ENCODE measurements around the gene MED15.
"Not testable (repeated sequence)": the region's sequence is repeated elsewhere in the genome, so short reads cannot be mapped to it uniquely, and the experiment has no call there.

MED15 gene

DNA sequence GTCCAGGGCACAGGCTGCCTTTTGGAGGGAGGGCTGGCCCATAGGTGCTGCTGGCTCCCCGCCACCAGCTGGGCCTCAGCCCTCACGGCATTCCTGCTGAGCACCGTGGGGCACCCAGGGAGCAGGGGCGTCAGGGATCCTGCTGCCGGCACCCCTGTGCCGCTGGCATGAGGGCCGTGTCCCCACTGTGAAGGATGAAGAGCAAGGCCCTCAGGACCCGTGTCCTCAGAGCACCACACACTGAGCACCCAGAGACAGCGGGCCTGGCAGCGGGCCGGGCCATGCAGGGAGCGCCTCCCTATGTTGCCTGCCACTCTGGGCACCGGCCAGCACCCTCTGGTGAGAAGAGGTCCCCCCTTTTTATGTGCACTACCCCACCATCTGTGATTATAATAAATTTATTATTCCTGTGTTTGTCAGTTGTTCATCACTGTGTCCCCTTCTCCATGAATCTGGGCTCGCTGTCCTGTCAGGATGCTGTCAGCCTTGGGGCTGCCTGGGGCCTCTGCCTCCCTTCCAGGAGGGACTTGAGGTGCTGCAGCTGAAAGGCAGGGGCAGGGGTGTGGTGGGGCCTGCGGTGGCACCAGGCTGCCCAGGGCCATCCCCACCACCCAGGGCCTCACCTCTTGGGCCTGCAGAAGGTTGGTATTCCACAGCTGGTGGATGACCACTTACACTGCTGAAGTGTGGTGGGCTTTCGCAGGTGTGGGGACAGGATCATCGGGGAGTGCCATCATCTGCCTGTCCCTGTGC is 80.0 kb downstream of the MED15 start:
- no peak for DNase-seq

DNA sequence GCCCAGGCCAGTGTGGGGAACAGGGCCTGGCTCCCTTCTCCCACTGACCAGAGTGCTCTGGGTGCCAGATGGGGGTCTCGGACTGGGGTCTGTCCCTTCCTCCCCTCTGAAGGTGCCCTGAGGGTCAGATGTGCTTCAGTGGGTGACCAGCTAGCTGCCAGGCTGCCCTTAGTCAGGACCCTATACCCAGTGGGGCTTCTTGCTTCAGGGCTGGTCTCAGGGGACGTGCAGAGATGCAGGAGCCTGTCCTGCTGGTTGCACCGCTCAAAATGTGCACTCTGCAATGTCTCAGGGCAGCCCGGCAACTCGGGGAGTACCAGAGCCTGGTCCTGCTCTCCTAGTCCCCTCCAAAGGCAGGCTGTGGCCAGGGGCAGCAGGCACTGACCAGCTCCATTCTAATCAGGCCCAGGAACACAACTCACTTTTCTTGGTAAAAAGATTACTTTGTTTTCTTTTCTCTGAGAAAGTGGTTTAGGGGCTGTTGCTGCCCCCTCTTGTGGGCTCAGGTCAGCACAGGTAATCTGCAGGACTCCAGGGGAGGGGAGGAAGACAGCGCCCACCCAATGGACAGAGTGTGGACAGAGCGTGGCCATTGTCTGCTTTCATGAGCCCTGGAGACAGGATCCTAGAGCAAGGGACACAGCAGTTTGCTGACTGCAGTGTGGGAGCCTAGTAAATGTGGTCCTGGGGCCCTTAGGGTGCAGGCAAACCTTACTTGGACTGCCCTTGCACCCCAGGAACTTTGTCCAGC is 80.9 kb downstream of the MED15 start:
- DNase-seq, result no peak

DNA sequence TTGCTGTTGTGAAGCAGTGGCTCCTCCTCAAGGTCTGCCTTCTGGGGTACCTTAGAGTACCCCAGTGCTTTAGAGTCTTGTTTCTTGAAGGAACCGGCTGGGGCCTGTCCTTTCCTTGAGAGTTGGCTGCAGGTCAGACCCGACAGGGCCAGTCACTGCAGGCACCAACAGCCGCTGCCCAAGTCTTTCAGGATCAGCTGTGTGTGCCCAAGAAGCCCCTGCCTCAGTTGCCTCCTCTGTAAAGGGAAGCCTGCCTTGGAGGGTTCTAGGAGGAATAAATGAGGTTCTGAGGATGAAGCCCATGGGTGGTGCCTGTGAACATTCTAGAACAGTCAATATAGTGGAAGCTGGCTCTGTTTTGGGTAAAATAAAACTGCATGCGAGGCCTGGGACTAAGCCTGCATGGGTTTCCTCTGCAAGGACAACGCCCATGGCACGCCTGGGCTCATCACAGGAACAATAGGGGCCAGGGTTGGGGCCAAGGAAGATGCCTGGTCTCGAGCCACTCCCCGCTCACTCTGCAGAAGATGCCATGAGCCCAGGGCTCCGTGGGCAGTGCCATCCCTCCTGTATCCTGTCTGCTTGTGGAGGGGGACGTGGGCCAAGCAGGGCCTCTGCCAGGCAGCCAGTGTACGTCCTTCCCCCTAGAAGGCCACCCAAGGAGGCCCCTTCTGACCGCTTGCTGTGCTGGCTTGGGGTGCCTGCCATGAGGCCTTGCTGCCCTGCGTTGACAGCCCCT is 81.6 kb downstream of the MED15 start:
- DNase-seq, result no peak

DNA sequence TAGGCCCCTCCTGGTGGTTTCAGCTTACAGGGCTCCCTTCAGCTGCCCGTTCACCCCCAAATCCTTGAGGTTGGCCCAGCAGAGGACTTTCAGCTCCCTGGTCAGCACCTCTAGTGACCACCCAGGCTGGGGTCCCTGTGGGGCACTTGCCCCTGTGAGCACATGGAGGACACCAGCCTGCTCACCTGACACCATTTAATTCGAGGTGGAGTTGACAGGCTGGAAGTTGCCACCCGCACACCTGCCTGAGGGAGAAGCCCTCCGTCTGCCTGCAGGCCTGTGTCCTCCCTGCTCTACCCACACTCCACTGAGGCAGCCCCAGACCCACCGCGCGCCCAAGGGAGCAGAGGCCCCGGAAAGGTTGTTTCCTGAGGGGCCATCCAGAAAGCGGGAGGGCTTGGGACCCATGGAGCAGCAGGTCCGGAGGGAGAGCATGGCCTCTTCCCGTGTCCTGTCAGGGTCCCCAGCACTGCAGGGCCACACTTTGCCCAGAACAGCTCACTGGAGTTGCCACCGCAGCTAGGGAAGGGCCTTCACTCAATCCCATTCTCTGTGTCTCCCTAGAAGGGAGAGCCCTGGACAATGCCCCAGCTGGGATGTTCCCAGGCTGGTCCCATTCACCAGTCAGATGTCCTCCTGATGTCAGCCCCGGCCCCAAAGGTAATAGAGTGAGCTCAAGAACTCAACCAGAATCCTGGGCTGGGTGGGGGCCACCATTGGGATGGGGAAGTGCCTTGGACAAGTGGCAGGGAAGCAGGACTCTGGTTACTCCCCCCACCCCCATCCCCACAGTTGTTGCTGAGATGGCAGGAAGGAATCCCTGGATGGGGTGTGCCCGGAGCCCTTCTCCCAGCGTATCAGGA is 82.4 kb downstream of the MED15 start:
- no peak for DNase-seq

DNA sequence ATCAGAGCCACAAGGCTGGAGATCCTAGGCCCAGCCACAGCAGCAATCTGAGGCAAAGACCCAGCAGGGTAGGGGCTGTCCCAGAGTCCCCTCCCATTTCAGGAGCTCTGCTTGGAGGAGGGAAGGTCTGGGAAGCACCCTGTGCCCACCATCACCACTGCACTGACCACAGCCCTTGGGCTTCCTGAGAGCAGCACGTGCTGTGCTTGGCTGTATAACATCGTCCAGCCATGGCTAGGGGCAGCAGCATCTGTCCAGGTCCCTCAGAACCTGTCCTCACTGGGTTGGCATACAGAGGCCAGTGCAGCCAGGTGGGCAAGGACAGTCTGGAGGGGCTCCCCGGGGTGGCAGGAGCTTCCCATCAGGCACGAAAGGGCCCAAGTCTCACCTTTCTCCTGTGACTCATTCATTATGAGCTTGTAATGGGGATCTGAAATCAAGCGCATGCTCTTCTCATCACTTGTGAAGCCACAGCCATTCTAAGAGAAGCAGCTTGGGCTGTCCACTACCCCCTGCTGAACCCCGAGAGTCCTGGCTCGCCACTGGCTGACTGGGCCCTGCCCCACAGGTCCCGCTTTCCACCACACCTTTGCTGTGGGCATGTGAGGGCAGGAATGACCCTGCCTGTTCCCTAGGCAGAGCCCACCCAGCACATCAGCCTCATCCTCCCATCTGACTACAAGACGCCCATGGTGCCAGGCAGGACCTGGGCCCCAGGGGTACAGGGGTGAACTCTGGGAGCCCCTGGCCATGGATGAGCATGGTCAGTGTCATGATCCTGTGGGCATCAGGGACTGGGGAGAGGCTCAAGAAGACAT is 83.3 kb downstream of the MED15 start:
- no peak for DNase-seq

DNA sequence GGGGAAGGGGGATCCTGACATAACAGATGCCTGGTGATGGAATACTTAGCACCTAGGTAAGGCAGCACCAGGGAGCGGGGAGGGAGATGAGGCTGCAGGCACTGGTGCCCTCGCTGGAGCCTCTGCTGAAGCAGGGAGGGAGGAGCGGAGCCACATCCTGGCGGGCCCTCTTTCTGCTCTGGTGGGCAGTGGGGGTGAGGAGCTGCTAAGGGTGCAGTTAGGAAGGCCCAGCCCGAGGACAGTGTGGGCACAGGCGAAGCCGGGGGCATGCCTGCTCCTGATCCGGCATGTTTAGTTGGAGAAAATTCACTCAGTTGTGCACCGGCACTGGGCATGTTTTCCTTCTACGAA is 83.9 kb downstream of the MED15 start:
- DNase-seq, result no peak

DNA sequence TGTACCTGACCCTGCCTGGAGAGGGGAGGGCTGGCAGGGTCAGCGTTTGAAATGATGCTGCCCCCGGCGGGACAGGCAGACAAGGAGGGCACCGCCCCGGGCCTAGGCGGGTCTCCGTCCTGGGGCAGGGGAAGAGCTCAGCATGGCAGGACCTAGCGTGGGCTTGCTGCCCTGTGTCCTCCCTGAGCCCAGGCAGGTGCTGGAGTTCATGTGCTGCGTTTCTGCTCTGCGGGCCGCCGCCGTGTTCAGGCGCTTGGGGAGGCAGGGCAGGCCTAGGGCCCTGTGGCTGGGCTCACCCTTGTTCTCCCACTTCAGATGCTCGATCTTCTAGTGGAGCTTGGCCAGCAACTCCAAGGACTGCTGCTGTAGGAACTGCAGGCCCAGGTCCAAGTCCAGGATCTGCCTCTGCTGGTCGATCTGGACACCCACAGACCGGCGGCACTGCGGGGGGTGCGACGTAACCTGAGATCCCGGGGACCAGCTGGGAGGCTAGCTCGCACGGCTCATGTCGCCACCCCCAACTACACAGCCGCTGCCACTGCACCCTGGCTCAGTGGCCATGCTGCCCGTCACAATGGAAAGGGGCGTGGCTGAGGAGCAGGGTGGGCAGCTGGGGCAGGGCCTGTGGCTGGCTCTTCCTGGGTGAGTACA is 84.4 kb downstream of the MED15 start:
- no peak for DNase-seq

DNA sequence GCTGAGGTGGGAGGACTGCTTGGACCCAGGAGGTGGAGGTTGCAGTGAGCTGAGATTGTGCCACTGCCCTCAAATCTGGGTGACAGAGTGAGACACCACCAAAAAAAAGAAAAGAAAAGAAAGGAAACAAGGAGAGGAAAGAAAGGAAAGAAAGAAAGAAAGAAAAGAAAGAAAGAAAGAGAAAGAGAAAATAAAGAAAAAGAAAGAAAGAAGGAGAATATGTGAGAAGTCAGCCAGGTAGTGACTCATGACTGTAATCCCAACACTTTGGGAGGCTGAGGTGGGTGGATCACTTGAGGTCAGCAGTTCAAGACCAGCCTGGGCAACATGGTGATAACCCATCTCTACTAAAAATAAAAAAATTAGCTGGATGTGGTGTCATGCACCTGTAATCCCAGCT is 86.6 kb downstream of the MED15 start:
- not testable (repeated sequence) for DNase-seq

DNA sequence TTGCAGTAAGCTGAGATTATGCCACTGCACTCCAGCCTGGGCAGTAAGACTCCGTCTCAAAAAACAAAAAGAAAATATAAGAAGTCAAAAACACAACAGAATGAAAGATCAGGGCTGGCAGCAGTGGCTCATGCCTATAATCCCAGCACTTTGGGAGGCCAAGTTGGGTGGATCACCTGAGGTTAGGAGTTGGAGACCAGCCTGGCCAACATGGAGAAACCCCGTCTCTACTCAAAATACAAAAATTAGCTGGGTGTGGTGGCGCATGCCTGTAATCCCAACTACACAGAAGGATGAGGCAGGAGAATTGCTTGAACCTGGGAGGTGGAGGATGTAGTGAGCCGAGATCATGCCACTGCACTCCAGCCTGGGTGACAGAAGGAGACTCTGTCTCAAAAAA is 87.1 kb downstream of the MED15 start:
- DNase-seq, result not testable (repeated sequence)

DNA sequence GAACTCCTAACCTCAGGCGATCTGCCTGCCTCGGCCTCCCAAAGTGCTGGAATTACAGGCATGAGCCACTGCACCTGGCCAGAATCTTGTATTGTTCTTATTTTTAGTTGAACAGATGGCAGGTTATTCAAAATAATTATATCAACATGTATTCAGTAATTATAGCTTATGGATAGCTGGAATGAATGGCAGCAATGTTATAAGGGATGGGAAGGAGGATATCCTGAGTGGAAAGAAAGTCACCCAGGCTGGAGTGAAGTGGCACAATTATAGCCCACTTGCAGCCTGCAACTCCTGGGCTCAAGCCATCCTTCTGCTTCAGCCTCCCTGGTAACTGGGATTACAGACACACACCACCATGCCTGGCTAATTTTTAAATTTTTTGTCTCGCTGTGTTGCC is 88.1 kb downstream of the MED15 start:
- no peak for DNase-seq

DNA sequence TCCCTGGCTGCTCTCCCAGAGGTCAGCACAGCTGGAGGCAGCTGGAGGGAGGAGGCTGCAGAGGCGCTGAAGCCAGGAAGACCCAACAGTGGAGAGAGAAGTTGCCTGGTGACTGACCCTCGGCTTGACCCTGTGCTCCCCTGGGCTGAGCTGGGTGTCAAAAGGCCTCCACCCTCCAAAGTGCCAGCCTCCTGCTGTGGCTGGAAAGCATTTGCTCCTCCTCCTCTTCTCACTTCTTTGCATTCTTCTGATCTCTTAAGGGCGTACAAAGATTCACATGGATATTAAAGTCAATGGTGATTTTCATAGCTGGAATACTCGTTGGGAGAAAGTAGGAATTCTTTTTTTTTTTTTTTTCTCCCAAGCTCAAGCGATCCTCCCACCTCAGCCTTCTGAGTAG is 91.7 kb downstream of the MED15 start:
- no peak for DNase-seq

DNA sequence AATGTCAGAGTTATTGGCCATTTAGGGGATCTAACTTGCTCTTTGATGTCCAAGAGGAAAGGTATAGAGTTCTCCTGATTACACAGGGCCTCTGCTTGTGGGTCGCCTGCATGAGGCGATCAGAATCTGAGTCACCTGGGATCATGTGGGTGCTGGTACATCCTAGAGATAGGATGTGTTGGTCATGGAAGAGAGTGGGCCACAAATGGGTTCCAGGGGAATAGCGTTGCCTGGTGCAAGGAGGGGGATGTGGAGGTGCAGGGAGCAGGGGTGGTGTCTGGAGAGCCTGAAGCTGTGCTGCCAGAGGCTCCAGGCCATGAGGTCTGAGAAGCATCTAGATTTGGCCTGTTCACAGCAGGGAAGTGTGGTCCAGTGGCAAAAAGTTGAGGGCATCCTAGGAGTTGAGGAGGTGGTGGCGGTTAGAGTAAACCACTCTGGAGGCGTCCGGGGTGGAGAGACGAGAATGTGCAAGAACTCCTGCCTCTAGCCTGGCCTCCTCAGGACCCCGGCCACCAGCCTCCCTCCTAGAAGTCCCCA is 92.8 kb downstream of the MED15 start:
- DNase-seq, result no peak

DNA sequence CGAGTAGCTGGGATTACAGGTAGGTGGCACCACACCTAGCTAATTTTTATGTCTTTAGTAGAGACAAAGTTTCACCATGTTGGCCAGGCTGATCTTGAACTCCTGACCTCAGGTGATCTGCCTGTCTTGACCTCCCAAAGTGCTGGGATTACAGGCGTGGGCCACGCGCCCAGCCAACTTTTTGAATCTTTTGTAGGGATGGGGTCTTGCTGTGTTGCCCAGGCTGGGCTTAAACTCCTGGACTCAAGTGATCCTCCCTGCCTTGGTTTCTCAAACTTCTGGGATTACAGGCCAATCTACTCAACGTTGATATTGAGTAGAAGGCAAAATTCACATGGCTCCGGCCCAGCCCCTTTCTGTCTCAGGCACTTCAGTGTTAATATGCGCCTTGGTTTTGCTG is 93.9 kb downstream of the MED15 start:
- DNase-seq, result no peak

DNA sequence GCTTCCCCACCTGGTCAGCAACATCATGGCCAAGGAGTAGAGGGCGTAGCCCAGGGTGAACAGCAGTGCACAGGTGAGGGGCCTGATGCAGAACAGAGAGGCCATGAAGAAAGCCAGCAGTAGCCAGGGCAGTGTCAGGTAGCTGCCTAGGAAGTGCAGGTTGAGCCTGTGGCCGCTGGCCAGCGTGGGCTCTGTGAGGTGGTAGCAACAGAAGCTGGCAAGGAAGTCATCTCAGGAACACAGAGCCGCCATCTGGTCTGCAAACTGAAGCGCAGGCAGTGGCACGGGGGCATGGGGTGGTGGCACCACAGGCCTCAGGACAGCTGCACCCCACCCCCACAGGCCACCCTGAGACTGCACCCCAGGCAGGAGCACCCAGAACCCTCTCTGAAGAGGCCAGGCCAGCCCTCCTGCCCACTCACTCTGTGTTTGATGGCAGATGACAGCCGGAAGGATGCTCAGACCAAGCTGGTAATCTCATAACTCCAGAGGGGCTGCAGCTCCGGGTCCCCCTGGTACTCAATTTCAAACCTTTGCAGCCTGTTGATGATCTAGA is 95.3 kb downstream of the MED15 start:
- no peak for DNase-seq

DNA sequence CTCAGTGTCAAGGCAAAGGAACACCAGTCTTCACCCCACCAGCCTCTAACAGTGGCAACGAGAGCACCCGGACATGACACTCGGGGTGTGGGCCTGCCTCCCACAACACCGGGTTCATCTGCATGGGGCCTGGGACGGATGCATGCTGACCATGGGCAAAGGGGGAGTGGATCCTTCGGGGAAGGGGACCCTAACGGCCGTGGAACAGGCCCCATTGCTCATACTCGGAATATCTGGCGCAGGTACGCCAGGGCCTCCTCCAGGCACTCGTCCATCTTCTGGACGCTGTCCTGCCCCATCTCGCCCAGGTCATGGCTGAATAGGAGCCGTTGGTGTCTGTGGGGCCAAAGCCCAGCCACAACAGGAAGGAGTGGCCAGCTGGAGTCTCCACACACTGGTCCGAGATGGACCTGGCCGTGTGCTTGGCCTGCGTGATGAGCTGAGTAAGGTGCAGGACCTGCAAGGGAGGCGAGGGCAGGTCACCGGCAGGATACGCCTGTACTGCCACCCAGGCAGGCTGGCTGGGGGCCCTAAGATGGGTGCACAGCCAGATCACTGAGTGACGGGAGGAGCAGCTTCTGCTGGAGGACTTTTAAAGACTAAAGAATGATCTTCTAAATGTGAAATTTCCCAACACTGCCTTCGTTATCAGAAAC is 96.8 kb downstream of the MED15 start:
- no peak for DNase-seq

DNA sequence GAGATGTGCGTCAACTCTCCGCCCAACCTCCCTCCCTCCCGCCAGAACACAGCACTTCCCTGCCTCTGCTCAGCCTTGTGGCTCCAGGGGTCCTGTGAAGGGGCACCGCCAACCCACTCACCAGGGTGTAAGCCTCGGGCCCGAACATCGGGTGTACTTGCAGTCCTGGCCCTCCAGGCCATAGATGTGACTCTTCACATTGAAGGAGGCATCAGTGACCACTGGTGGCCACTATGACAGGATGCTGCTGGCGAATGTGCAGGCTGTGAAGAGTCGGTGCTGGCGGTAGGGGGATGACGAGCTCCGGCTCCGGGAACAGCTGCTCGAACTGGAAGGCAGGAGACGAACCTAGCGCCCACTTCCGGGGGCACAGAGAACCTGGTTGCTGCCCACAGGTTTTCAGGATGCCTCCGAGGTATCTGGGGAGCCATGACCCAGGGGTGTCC is 97.4 kb downstream of the MED15 start:
- DNase-seq, result no peak

DNA sequence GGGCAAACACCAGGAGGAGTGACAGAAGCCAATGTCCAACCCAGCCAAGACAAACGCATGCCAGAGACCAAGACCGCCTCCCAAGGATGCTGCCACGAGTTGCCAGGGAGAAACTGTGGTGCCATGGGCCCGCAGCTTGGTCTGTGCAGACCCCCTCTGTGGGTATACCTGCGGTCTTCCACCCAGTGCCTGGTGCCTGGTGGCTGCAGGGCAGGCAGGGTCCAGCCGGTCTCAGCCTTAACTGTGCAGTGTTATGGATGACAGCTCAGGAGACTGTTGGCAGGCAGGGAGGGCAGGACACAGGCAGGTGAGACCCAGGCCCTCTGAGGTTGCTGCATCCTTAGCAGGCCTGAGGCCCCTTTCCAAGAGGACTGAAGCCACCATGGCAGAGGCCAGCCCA is 97.9 kb downstream of the MED15 start:
- DNase-seq, result no peak

DNA sequence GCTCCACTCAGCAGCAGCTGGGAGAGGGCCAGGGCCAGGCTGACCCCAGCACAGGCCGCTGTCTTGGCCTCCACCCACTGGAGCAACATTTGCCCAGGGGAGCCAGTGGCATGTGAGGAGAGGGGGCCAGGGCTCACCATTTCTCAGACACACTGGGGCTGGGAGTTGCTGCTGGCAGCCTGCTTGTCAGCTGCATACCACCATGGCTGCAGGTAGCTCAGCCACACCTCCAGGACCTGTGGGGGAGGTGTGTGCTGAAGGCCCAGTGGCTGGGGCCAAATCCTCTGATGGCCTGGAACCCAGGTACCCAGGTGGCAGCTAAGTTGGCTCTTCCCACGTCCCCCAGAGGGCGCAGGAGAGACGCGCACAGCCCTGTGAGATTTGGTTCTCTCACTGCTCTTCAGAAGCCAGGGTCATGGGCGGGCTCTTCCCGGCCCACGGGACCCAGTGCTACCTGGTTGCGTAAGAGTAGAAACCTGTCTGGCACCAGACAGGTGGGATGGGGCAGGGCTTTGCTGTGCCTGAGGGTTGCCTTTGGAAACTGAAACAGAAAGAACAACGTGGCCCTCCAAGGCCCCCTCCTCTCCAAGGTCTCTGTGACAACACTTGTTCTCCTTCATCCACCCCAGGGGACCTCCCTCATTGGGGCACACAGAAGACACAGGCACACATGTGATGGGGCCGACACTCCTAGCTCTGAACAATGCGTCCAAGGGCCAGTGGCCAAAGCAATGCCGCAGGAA is 98.8 kb downstream of the MED15 start:
- peak; percentile 63 for DNase-seq

DNA sequence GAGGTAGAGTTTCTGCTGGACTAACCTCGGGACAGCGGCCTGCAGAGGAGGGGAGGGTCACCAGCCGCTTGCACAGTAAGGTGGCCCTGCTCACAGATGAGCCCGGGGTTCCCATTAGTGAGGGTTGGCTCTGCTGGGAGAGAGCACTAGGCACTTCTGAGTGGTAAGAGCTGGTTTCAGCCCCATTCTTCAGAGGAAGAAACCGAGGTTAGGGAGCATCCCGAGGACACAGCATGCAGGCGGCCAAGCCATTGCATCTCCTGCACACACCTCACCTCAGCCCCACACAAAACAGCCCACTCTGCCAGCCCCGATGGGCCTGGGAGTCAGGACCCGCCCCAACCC is 99.3 kb downstream of the MED15 start:
- no peak for DNase-seq

All from 8988T (cell line).